WI38 (cell line): Measurements from ENCODE around the gene SLC23A3.

Source experiments
- H3K4me3 ChIP-seq: 2 replicates; pipeline ENCODE4 v1.5.1; 2011; ENCODE audit warnings: low read depth, mild to moderate bottlenecking, control low read depth, low read length
- CTCF ChIP-seq: IDR thresholded peaks from 2 replicates; pipeline ENCODE4 v1.5.1; 2012; ENCODE audit warnings: low read depth, mild to moderate bottlenecking, control low read depth, low read length

SLC23A3 gene

GRCh38 chr2:219214141-219214540, 44.3 kb upstream of the SLC23A3 start:
- no peak overlapping the region for H3K4me3 ChIP-seq
- no peak for TF ChIP-seq CTCF

- no peak for TF ChIP-seq CTCF
- H3K4me3 ChIP-seq = no peak overlapping the region
These were observed 43.8 kb upstream of the SLC23A3 start for GRCh38 chr2:219213486-219214071.

GRCh38 chr2:219213026-219213415, 43.2 kb upstream of the SLC23A3 start:
- no peak for TF ChIP-seq CTCF
- no peak overlapping the region for H3K4me3 ChIP-seq

- TF ChIP-seq CTCF = no peak
These were observed 41.1 kb upstream of the SLC23A3 start for GRCh38 chr2:219210886-219211362.

GRCh38 chr2:219210196-219210885, 40.5 kb upstream of the SLC23A3 start:
- H3K4me3 ChIP-seq = no peak overlapping the region
- TF ChIP-seq CTCF = no peak

More at GRCh38 chr2:219210886-219211362, 41.1 kb upstream of the SLC23A3 start:
- no peak overlapping the region for H3K4me3 ChIP-seq

GRCh38 chr2:219209236-219210195, 39.7 kb upstream of the SLC23A3 start:
- TF ChIP-seq CTCF = no peak
- no peak overlapping the region for H3K4me3 ChIP-seq
